HG02571 (cell line): ENCODE data around the gene OR10A3.

Experiments
- ATAC-seq: cut with Tn5 transposase; IDR thresholded peaks from one replicate; pipeline ENCODE4 v1.9.1; 2021; ENCODE audit warnings: mild to moderate bottlenecking, moderate library complexity; ENCODE audit not compliant: unreplicated experiment

OR10A3 gene

GRCh38 chr11:7941146-7941545 is 362 bp downstream of the OR10A3 start:
- no peak for ATAC-seq

DNA sequence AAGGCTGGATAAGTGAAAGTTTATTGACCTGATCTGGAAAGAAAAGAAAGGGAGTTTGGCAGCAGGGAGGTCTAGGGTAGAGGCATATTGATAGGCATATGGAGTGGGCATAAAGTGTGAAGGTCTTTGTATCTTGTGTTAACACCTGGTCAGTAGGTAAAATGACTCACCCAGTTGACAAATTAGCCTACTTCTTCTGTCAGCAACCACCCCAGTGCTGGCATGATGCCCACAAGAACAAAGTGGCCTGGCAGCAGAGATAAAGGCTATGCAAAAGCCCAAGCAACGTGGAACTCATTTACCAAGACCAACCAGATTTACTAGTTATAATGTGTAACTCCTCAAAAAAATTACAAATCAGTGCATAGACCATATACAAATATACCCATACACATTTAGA is 4.9 kb downstream of the OR10A3 start:
- ATAC-seq, result no peak

DNA sequence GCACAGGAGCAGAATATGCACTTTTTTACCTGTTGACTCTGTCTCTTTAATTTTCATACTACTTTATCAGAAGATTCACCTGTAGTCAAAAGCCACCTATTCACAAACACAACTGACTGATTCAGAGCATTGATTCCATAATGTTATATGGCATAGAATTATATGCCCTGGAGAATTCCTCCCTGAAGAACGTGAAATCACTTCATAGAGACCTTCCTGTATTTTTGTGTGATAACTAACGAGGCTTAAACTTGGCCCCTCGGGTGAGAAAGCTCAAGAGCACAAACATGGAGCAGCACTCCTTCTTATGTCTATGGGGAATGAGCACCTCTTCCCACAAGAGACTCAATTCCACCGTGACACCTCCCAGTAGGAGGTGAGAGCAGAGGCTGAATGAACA is 10.3 kb downstream of the OR10A3 start, which contains the start of gene OR10A6:
Gene OR10A6 (minus strand): TSS at position 101 of the 400 bp plus-strand sequence. CDS start 2,606 bp downstream, outside the sequence.
- no peak for ATAC-seq

GRCh38 chr11:7927635-7928034 is 13.9 kb downstream of the OR10A3 start:
- ATAC-seq, result no peak

- no peak for ATAC-seq
Measured at GRCh38 chr11:7924536-7924935, 17.0 kb downstream of the OR10A3 start.

GRCh38 chr11:7918141-7918540 is 23.4 kb downstream of the OR10A3 start:
- no peak for ATAC-seq

GRCh38 chr11:7911011-7911410 is 30.5 kb downstream of the OR10A3 start:
- ATAC-seq, result no peak

DNA sequence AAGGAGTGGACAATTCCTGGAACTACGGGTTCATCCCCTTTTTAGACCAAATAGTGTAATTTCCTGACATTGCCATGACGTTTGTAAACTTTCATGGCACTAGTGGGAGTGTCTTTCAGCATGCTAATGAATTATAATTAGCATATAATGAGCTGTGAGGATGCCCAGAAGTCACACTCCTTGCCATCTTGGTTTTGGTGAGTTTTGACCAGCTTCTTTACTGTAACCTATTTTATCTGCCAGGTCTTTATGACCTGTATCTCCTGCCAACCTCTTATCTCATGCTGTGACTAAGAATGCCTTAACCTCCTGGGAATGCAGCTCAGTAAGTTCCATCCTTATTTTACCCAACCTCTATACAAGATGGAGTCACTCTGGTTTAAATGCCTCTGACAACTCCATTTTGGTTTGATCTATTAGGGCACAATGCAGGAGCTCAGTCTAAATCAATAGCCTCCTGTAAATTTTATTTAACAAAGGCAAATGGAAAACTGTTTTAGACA is 31.2 kb downstream of the OR10A3 start:
- ATAC-seq, result no peak

- ATAC-seq, result no peak
Measured at GRCh38 chr11:7909585-7910285, 31.8 kb downstream of the OR10A3 start.

DNA sequence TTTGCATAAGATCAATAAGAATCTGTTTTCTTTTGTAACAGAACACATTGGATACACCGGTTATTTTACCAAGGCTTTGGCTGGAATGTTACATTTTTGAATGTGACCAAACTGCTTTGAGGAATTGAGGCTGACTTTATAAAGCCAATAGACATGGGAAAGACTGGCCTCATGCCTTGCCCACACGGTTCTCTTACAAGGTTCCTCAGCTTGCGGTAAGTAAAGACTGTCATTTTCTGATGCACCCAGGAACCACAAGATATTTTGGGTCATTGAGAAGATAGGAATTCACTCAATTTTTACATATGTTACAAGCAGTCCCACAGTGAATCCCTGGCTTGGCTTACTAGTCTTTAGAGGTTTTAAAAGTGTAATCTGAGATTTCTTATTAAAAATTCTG is 34.4 kb downstream of the OR10A3 start:
- no peak for ATAC-seq

- no peak for ATAC-seq
Measured at GRCh38 chr11:7906481-7906880, 35.0 kb downstream of the OR10A3 start.

- ATAC-seq, result no peak
Measured at GRCh38 chr11:7905961-7906429, 35.5 kb downstream of the OR10A3 start.

DNA sequence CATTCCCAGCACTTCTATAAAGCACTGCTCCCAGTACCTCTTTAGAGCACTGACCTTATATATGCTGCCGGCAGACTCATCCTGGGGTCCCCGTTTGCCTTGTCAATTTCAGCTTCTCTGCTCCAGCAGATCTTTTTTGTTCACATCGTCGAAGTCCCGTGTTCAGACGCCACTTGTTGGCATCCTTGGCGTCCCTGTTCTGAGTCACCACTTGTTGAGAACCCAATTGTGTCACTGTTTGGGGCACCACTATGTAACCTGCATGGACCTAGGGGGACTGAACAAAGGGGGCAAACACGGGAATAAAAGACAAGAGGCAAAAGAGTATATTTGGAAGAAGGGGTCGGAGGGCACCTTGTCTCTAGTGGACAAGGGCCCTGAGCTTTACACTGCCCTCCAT is 36.0 kb downstream of the OR10A3 start:
- no peak for ATAC-seq

DNA sequence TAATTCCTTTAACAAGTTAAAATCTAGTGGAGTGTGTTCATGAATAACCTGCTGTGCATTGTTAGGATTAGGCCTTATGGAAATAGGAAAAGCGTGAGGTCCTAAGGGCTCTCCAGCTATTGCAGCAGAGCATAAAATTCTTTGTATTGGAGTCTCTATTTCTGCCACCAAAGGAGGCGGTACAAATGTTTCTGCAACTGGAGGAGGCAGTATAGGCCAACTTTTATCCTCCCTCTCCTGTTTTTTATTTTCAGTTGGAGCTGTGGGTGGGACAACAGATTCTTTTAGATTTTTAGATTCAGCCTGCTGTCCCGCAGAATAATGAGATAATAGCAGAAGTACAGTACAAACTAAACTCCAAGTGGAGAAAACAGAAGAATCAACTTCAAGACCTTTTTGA is 36.6 kb downstream of the OR10A3 start:
- no peak for ATAC-seq

GRCh38 chr11:7903940-7904339 is 37.6 kb downstream of the OR10A3 start:
- ATAC-seq, result no peak

- no peak for ATAC-seq
Measured at GRCh38 chr11:7901319-7901854, 40.1 kb downstream of the OR10A3 start.

DNA sequence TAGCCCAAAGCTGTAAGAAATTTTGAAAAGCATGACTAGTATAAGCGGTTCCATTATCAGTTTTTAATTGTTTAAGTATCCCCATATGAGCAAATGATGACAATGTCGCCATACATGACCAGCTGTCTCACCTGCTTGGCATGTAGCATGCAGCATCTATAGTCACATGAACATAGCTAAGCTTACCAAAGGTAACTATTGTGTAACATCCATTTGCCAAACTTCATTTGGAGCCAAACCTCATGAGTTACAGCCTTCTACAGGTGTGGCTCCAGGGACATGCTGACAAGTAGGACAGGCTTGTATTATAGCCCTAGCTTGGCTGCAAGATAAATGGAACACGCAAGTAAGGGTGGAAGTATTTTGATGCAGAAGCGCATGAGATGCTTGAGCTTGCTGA is 40.8 kb downstream of the OR10A3 start:
- no peak for ATAC-seq

DNA sequence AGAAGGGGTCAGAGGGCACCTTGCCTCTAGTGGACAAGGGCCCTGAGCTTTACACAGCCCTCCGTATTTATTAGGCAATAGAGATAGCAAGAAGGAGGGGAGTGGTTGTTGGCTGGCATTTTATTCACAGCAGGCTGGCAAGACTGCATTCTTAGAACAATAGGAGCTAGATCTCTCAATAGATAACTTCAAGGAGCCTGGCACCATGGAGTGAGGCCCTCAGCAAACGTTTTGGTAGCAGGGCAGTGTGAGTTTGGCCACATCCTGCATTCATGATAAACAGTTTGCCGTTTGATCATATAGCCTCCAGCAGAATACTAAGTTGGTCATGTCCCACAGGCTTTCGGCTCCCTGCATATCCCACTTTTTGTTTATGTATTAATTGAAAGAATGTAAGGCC is 42.1 kb downstream of the OR10A3 start:
- no peak for ATAC-seq

GRCh38 chr11:7898666-7899283 is 42.7 kb downstream of the OR10A3 start:
- no peak for ATAC-seq

DNA sequence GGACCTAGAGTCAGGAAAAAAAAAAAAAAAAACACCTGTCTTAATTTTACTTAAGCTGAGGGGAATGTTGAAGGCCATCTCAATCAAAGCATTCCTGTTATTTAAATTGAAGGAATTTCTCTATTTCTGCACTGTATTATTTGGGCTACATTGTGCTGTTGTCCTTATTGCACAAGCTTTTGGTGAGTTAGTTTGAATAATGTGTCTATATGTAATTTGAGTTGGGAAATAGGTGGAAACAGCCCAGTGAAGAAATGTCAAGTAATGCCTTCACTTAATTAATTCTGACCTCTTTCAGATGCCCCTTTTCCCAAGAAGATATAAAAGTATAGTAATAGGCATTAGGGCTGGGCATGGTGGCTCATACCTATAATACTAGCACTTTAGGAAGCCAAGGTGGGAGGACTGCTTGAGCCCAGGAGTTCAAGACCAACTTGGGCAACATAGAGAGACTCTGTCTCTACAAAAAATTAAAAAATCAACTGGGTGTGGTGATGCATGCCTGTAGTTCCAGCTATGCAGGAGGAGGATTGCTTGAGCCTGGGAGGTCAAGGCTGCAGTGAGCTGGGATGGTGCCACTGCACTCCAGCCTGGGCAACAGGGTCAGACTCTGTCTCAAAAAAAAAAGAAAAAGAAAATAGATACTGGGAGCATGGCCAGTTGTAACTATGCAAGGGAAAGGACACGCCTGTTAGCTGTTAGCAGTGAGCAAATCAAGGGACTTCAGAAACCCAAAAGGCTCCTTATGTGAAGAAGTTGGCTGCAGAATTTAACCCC is 45.3 kb downstream of the OR10A3 start:
- no peak for ATAC-seq

DNA sequence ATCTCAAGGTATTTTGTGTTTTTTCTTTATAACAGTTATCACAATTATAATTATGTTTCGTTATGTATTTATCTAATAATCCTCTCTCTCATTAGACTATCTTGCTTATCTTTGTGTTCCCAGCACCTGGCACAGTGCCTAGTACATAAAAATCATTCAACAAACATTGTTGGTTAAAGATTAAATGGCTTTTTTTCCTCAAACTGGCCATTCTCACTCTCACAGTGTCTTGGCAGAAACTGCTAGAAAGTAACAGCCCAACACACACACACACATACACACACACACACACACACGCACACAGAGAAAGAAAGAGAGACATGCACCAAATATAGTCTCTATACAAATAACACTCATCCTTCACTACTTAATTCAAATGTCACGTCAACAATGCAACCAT is 47.3 kb downstream of the OR10A3 start:
- ATAC-seq, result no peak
